GM12892 (cell line): Measurements from ENCODE around the gene CDK13.

ENCODE experiments used
- DNase-seq: peaks from one replicate; pipeline ENCODE4 v3.0.0; 2011; ENCODE audit not compliant: insufficient read length
- FAIRE-seq: peaks from 2 replicates; lab custom pipeline; 2011; peaks lifted over from hg19 to GRCh38; lab: Jason Lieb, UNC
- POLR2A ChIP-seq: IDR thresholded peaks from 2 replicates; pipeline ENCODE4 v1.6.1; 2011; ENCODE audit warnings: low read depth, low read length, control low read depth
- POLR2AphosphoS5 ChIP-seq: IDR thresholded peaks from 2 replicates; pipeline ENCODE4 v1.6.1; 2011; ENCODE audit warnings: low read depth, low read length, control low read depth
- TAF1 ChIP-seq: IDR thresholded peaks from 2 replicates; pipeline ENCODE4 v1.6.1; 2011; ENCODE audit warnings: low read depth, mild to moderate bottlenecking, control low read depth, low read length, borderline replicate concordance

The CDK13 gene

DNA sequence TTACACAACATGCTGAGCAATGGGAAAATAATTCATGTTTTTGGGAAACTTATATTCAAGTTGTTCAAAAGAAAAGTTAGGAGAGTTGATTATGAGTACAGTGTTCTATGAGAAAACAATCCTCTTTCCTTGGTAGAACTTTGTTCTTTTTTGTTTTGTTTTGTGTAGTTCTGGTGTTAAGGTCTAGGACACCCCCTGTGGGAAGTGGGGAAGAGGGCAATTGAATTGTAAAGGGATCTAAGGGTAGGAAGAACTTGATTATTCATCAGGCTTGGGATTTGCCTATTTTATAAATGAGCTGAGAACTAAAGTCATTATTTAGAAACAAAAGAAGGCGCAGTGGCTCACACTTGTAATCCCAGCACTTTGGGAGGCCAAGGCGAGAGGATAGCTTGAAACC lies 25.9 kb upstream of the CDK13 start:
- TF ChIP-seq POLR2AphosphoS5 = no peak
- no peak for TF ChIP-seq TAF1
- TF ChIP-seq POLR2A = no peak
- FAIRE-seq (no peak), DNase-seq (no peak)

DNA sequence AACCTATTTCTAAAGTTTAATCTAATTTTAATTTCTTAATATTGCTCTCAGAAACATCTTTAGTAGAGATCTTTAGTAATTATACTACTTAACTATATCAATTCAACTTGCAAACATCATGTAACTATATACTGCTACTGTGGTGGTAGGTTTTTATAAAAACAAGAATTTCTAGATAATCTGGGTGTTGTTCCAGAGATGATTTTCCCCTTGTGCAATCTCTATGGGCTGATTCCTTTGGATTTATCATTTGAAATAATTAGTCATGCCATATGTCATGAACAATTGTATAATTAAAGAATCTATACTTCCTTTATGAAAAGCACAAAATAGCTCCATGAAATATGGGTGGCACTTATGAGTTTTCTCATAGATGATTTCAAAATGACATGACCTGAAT lies 23.9 kb upstream of the CDK13 start:
- FAIRE-seq (no peak), DNase-seq (no peak)
- TF ChIP-seq POLR2AphosphoS5 = no peak
- TF ChIP-seq TAF1 = no peak
- no peak for TF ChIP-seq POLR2A

- DNase-seq (no peak), FAIRE-seq (no peak)
- TF ChIP-seq POLR2AphosphoS5 (no peak), TAF1 (no peak), POLR2A (no peak)
Observed at GRCh38 chr7:39927018-39927417, 23.0 kb upstream of the CDK13 start.

DNA sequence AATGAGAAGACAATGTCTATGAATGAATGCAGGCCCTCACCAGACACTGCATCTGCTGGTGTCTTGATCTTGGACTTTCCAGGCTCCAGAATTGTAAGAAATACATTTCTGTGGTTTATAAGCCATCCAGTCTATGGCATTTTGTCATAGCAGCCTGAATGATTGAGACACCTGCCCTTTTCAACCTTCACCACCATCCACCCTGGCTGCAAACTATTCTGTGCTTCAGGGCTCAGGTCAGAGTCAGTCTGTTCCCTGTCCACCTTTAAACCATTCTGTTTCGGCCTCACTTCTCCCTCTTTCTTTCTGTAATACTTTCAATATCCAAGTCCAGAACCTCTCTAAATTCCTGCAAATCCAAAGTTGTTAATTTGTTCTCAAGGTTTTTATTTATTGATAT lies 15.9 kb upstream of the CDK13 start:
- DNase-seq = no peak
- FAIRE-seq = no peak
- no peak for TF ChIP-seq POLR2A
- no peak for TF ChIP-seq TAF1
- no peak for TF ChIP-seq POLR2AphosphoS5

DNA sequence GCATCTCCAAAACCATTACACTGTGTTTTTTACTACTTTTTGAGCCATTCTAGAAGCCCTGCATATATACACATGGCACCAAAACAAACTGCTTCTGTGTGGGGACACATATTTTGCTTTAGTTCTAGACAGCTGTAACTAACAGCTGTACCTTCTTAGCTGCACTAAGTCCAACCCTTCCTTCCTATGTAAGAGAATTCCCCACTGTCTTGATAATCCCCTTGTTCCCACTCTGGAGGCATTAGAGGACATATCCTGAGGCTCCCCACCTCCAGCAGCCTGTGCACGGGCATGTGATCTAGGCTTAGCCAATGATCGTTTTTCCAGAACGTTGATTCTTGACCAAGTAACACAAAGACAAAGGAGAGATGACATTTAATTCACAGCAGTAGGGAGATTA lies 13.3 kb upstream of the CDK13 start:
- DNase-seq = no peak
- no peak for TF ChIP-seq TAF1
- TF ChIP-seq POLR2AphosphoS5 = no peak
- TF ChIP-seq POLR2A = no peak
- FAIRE-seq = no peak

DNA sequence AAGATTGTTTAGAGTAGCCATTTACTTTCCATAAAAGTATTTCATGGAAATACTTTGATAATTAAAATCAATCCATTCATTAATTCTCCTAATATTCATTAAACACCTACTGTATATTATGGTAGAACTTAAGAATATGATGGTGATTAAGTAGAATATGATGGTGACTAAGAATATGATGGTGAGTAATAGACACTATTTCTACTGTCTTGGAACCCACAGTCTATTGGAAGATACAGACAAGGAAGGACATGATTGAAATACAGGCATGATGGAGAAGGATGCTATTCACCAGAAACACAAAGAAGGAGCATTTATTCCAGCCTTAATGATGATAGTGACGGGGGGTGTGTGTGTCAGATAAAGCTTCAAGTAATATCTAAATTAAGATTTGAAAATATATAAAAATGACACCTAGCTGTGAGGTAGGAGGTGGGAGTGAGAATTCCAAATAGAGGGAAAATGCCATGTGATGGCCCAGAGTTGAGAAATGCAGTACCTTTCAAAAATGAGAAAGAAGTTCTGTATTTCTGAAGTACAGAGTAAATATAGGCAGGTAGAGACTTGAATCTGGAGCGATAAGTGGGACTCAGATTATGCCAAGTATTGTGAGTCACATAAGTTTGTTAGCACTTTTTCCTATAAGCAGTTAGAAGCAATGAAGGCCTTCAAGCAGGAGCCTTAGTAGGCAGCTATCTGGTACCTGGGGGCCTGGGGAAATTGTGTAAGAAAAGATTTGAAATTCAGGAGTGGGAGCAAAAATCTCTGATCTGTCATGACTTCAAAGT lies 12.5 kb upstream of the CDK13 start:
- no peak for FAIRE-seq
- TF ChIP-seq TAF1 (no peak), POLR2AphosphoS5 (no peak), POLR2A (no peak)

DNA sequence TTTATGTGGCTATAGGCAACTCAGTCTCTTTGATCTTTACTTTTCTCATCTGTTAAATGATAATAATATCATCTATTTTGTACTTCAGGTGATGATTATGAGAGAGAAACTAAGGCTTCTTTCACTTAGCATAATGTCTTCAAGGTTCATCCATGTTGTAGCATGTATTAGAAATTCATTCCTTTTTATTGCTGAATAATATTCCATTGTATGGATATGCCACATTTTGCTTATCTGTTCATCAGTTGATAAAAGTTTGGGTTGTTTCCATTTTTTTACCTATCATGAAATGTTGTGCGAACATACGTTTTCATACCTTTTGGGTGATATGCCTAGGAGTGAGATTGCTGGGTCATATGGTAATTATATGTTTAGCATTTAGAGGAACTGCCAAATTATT lies 7.2 kb upstream of the CDK13 start:
- DNase-seq = no peak
- TF ChIP-seq POLR2A = no peak
- no peak for TF ChIP-seq TAF1
- TF ChIP-seq POLR2AphosphoS5 = no peak
- no peak for FAIRE-seq

More for the DNA sequence above, 12.5 kb upstream of the CDK13 start:
- DNase-seq = no peak

- FAIRE-seq = no peak
- no peak for DNase-seq
- no peak for TF ChIP-seq POLR2A
- no peak for TF ChIP-seq TAF1
- no peak for TF ChIP-seq POLR2AphosphoS5
Observed at GRCh38 chr7:39946693-39947092, 3.4 kb upstream of the CDK13 start.

GRCh38 chr7:39948375-39948955 lies 1.6 kb upstream of the CDK13 start:
- 0 out of 2 replicates have a peak, but pooled peaks have one; percentile 21 for TF ChIP-seq POLR2AphosphoS5
- no peak for TF ChIP-seq TAF1
- FAIRE-seq (no peak), DNase-seq (no peak)

- FAIRE-seq = peak; percentile 99
- TF ChIP-seq POLR2A (peak; percentile 97), TAF1 (peak; percentile 96), POLR2AphosphoS5 (peak; percentile 97)
- DNase-seq = peak; percentile 82
Observed at GRCh38 chr7:39948956-39949928, 814 bp upstream of the CDK13 start.

DNA sequence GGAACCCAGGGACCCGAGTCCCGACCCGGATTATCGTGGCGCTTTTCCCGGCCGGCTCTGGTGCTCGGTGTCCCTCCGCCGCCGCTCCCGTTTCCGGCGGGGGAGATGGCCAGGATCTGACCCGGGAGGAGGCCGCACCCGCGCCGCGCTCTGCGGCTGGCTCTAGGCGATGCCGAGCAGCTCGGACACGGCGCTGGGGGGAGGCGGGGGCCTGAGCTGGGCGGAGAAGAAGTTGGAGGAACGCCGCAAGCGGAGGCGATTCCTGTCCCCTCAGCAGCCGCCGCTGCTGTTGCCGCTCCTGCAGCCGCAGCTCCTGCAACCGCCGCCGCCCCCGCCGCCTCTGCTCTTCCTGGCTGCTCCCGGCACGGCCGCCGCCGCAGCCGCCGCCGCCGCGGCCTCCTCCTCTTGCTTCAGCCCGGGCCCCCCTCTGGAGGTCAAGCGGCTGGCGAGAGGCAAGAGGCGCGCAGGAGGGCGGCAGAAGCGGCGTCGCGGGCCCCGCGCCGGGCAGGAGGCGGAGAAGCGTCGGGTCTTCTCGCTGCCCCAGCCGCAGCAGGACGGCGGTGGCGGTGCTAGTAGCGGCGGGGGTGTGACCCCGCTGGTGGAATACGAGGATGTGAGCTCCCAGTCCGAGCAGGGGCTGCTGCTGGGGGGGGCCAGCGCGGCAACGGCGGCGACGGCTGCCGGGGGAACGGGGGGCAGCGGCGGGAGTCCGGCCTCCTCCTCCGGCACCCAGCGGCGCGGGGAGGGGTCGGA lies 593 bp downstream of the CDK13 start:
- TF ChIP-seq TAF1 (no peak), POLR2AphosphoS5 (no peak), POLR2A (no peak)
- peak; percentile 21 for DNase-seq
- no peak for FAIRE-seq
